Measurements from ENCODE around the gene HEG1. TPM values are rescaled to one million over a fixed set of nuclear protein-coding genes. Genes with fewer than 3 reads are reported as not detected.

The HEG1 gene
- total and polyA plus RNA-seq, 7 donors = 0.92 to 61.6 (median 24.5) TPM

DNA sequence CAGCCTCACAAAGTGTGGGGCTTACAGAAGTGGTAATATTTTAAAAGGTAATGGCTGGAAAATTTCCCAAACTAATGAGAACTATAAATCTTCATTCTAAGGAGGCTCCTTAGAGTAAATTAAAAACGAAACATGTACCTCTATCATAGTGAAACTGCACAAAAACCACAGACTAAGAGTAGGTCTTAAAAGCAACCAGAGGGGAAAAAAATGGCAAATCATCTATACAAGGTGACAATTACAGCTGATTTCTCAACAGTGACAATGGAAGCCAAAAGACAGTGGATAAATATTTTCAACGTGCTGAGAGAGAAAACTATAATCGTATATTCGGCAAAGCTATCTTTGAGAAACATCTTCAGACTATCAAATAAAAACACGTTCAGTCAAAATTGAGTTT lies 20.6 kb downstream of the HEG1 start:
- DNase-seq = no peak
- H3K9me3 ChIP-seq = peaks cover 0 to 5% (median 0%) of the 10 kb centered on the region in 4 donors
- H3K4me1 ChIP-seq = peaks cover 0 to 43% (median 34%) of the 10 kb centered on the region in 4 donors
- H3K27me3 ChIP-seq = no peaks in the 10 kb centered on the region
- no peak overlapping the region for H3K4me3 ChIP-seq
- TF ChIP-seq, protein P1, sequence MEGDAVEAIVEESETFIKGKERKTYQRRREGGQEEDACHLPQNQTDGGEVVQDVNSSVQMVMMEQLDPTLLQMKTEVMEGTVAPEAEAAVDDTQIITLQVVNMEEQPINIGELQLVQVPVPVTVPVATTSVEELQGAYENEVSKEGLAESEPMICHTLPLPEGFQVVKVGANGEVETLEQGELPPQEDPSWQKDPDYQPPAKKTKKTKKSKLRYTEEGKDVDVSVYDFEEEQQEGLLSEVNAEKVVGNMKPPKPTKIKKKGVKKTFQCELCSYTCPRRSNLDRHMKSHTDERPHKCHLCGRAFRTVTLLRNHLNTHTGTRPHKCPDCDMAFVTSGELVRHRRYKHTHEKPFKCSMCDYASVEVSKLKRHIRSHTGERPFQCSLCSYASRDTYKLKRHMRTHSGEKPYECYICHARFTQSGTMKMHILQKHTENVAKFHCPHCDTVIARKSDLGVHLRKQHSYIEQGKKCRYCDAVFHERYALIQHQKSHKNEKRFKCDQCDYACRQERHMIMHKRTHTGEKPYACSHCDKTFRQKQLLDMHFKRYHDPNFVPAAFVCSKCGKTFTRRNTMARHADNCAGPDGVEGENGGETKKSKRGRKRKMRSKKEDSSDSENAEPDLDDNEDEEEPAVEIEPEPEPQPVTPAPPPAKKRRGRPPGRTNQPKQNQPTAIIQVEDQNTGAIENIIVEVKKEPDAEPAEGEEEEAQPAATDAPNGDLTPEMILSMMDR (IDR thresholded peaks at IDR 0.05) = no peak
- WGBS, 2 donors = 79 to 93% methylated on average over 5 of the region's 5 CpGs
- H3K36me3 ChIP-seq = no peaks in the 10 kb centered on the region
- intact Hi-C loops (cut with DNase I) = no loop called here
- no peak overlapping the region for H3K27ac ChIP-seq

DNA sequence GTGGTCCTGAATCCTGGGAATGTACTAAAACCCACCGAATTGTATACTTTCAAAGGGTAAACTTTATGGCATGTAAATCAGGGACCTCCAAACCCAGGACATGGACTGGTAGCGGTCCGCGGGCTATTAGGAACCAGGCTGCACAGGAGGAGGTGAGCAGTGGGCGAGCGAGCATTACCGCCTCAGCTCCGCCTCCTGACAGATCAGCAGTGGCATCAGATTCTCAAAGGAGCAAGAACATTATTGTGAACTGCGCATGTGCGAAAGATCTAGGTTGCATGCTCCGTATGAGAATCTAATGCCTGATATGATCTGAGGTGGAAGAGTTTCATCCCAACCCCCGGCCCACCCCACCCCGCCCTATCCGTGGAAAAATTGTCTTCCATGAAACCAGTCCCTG lies 22.2 kb downstream of the HEG1 start:
- Histone ChIP-seq H3K4me1 (peaks cover 0 to 32% (median 20%) of the 10 kb centered on the region in 4 donors), H3K9me3 (peaks cover 0 to 5% (median 0%) of the 10 kb centered on the region in 4 donors), H3K27ac (peak overlapping the region in 2 of 4 donors; percentile 28 to 53), H3K27me3 (no peaks in the 10 kb centered on the region), H3K4me3 (no peak overlapping the region), H3K36me3 (peaks cover 0 to 6% (median 2%) of the 10 kb centered on the region in 4 donors)
- 96 to 97% methylated on average over 14 of the region's 14 CpGs for WGBS, 2 donors
- TF ChIP-seq EP300 (IDR thresholded peaks at IDR 0.05) (no peak), POLR2AphosphoS5 (IDR thresholded peaks at IDR 0.05) (no peak), POLR2A (IDR thresholded peaks at IDR 0.05) (no peak)
- TF ChIP-seq, protein P1 (IDR thresholded peaks at IDR 0.05) = no peak
- intact Hi-C loops (cut with DNase I) = no loop called here
- DNase-seq = no peak

DNA sequence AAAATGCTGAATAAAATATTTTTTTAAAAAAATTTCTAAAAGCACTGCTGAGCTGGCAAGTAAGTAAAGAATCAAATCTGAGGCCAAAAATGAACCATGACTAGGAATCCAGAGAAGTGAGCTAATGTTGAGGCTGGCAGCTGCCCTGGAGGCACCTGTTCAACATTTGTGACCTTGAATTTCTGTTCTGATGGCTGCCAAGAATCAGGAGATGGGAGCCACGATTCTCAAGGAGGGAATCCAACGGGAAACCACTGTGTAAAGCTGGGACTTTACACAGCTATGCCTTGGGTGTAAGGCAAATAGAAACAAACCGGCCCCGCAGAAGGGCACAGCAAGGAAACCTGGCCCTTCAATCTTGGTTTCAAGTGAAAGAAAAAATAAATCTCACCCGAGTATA lies 22.7 kb downstream of the HEG1 start:
- Histone ChIP-seq H3K9me3 (peaks cover 0 to 5% (median 0%) of the 10 kb centered on the region in 4 donors), H3K4me3 (no peak overlapping the region), H3K36me3 (peaks cover 0 to 11% (median 3%) of the 10 kb centered on the region in 4 donors), H3K4me1 (peaks cover 0 to 32% (median 19%) of the 10 kb centered on the region in 4 donors), H3K27me3 (no peaks in the 10 kb centered on the region), H3K27ac (peak overlapping the region in 3 of 4 donors; percentile 4 to 53 (median 28))
- DNase-seq = no peak
- intact Hi-C loops (cut with DNase I) = no loop called here
- TF ChIP-seq POLR2AphosphoS5 (IDR thresholded peaks at IDR 0.05) (no peak), EP300 (IDR thresholded peaks at IDR 0.05) (no peak), POLR2A (IDR thresholded peaks at IDR 0.05) (no peak)
- TF ChIP-seq, protein P1 (IDR thresholded peaks at IDR 0.05) = no peak
- WGBS, 2 donors = 74 to 84% methylated on average over 5 of the region's 5 CpGs

DNA sequence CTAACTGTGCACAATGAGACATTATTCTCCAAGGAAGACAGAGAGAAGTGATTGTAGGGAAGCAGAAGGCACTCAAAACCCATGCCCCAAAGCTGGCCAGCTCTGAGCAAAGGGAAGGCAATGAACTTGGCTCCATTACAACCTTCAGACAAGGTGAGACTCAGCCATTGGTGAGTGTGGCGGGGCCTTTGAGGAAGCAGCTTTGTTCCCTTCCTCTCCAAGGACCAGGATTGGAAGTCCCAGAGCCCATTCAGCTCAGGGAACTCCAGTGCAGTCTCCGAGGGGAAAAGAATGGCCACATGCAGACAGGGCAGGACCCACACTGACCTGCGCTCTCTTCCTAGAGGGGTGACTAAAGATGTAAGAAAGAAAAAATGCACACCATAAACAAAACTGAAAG lies 23.1 kb downstream of the HEG1 start:
- H3K27ac ChIP-seq = peak overlapping the region in 3 of 4 donors; percentile 4 to 53 (median 28)
- H3K4me1 ChIP-seq = peaks cover 0 to 28% (median 19%) of the 10 kb centered on the region in 4 donors
- WGBS, 2 donors = 92 to 94% methylated on average over 3 of the region's 3 CpGs
- H3K9me3 ChIP-seq = peaks cover 0 to 5% (median 0%) of the 10 kb centered on the region in 4 donors
- DNase-seq = no peak
- H3K4me3 ChIP-seq = no peak overlapping the region
- TF ChIP-seq, protein P1 (IDR thresholded peaks at IDR 0.05) = no peak
- TF ChIP-seq POLR2AphosphoS5 (IDR thresholded peaks at IDR 0.05) (no peak), EP300 (IDR thresholded peaks at IDR 0.05) (no peak), POLR2A (IDR thresholded peaks at IDR 0.05) (no peak)
- no peaks in the 10 kb centered on the region for H3K27me3 ChIP-seq
- H3K36me3 ChIP-seq = peaks cover 0 to 16% (median 4%) of the 10 kb centered on the region in 4 donors
- intact Hi-C loops (cut with DNase I) = no loop called here

DNA sequence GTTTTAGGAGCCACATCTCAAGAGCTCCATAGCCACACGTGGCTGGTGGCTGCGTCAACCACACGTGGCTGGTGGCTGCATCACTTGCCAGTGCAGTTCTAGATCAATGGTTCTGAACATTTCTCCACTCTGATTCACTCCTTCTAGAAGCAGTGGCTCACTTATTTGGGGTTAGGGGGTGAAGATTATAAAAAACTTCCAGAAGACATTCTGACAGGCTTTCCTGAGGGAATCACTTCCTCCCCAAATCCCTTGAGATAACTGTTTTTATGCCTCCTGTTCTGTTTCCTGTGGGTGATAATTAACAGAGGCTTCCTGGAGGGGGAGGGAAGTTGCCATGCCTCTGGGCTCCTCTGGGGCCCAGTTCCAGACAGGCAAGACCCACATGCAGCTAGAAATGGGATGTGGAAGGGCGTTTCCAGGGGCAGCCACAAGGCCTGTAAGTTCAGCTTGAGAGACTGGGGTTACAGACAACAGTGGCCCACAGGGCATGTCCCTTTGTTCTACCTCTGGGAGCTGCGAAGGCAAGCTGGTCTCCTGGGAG lies 23.6 kb downstream of the HEG1 start:
- DNase-seq = no peak
- H3K4me1 ChIP-seq = peaks cover 0 to 23% (median 19%) of the 10 kb centered on the region in 4 donors
- H3K27me3 ChIP-seq = no peaks in the 10 kb centered on the region
- peaks cover 0 to 5% (median 0%) of the 10 kb centered on the region in 4 donors for H3K9me3 ChIP-seq
- H3K36me3 ChIP-seq = peaks cover 1 to 21% (median 8%) of the 10 kb centered on the region in 4 donors
- no peak overlapping the region for H3K4me3 ChIP-seq
- no peak for TF ChIP-seq POLR2A (IDR thresholded peaks at IDR 0.05)
- TF ChIP-seq, protein P1 (IDR thresholded peaks at IDR 0.05) = no peak
- TF ChIP-seq EP300 (IDR thresholded peaks at IDR 0.05) = no peak
- no peak for TF ChIP-seq POLR2AphosphoS5 (IDR thresholded peaks at IDR 0.05)
- WGBS, 2 donors = 77 to 78% methylated on average over 5 of the region's 5 CpGs
- intact Hi-C loops (cut with DNase I) = no loop called here
- H3K27ac ChIP-seq = peak overlapping the region in 3 of 4 donors; percentile 4 to 53 (median 28)

All from sigmoid colon (tissue), 7 donors.